ENCODE measurements around the gene GNG12. TPM values are rescaled to one million over a fixed set of nuclear protein-coding genes. Genes with fewer than 3 reads are reported as not detected.

The GNG12 gene
- total RNA-seq, 1 donor, result 455 TPM

GRCh38 chr1:67791261-67791660 lies 42.0 kb downstream of the GNG12 start:
- H3K4me3 ChIP-seq (ENCODE audit: low read depth, low read length), result no peak overlapping the region
- TF ChIP-seq CTCF (IDR thresholded peaks at IDR 0.05; ENCODE audit: insufficient read depth, low read length), result no peak
- DNase-seq (ENCODE audit: low read depth), result peak; percentile 59

GRCh38 chr1:67790201-67790692 lies 43.0 kb downstream of the GNG12 start:
- DNase-seq (ENCODE audit: low read depth), result no peak
- TF ChIP-seq CTCF (IDR thresholded peaks at IDR 0.05; ENCODE audit: insufficient read depth, low read length), result no peak
- H3K4me3 ChIP-seq (ENCODE audit: low read depth, low read length), result no peak overlapping the region

GRCh38 chr1:67789551-67789950 lies 43.7 kb downstream of the GNG12 start:
- no peak for DNase-seq (ENCODE audit: low read depth)
- H3K4me3 ChIP-seq (ENCODE audit: low read depth, low read length), result no peak overlapping the region
- no peak for TF ChIP-seq CTCF (IDR thresholded peaks at IDR 0.05; ENCODE audit: insufficient read depth, low read length)

GRCh38 chr1:67788904-67789303 lies 44.4 kb downstream of the GNG12 start:
- no peak for DNase-seq (ENCODE audit: low read depth)
- no peak for TF ChIP-seq CTCF (IDR thresholded peaks at IDR 0.05; ENCODE audit: insufficient read depth, low read length)
- no peak overlapping the region for H3K4me3 ChIP-seq (ENCODE audit: low read depth, low read length)

GRCh38 chr1:67788238-67788790 lies 45.0 kb downstream of the GNG12 start:
- DNase-seq (ENCODE audit: low read depth), result peak; percentile 33
- TF ChIP-seq CTCF (IDR thresholded peaks at IDR 0.05; ENCODE audit: insufficient read depth, low read length), result no peak

GRCh38 chr1:67787746-67788145 lies 45.5 kb downstream of the GNG12 start:
- no peak overlapping the region for H3K4me3 ChIP-seq (ENCODE audit: low read depth, low read length)
- no peak for TF ChIP-seq CTCF (IDR thresholded peaks at IDR 0.05; ENCODE audit: insufficient read depth, low read length)
- DNase-seq (ENCODE audit: low read depth), result peak; percentile 21

More at GRCh38 chr1:67788238-67788790, 45.0 kb downstream of the GNG12 start:
- H3K4me3 ChIP-seq (ENCODE audit: low read depth, low read length), result no peak overlapping the region

Data from fibroblast of the aortic adventitia (primary cell).